ENCODE results near the gene MANBA. TPM values are rescaled to one million over a fixed set of nuclear protein-coding genes. Genes with fewer than 3 reads are reported as not detected.

MANBA gene
- total RNA-seq, 1 donor from 2014 or later: 27.7 TPM

DNA sequence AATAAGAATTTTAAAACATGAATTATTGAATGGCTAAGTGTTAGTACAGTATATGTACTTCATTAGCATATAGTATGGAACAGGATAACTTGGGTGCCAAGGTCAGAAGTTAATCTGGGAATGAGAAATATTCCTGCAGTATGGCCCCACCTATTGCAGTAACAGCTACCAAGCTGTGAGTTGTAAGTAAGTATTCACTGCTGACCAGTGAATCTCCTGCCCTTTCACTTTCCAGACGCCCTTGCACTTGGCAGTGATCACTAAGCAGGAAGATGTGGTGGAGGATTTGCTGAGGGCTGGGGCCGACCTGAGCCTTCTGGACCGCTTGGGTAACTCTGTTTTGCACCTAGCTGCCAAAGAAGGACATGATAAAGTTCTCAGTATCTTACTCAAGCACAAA is 154.5 kb downstream of the MANBA start:
- no peak overlapping the region for H3K9ac ChIP-seq (ENCODE audit: low read depth in 1 of 3, low read length in 3 of 3)
- no peak overlapping the region for H3K27ac ChIP-seq (ENCODE audit: low read depth, low read length)
- H3K27me3 ChIP-seq (ENCODE audit: control insufficient read depth in 3 of 3, insufficient read depth in 3 of 3, low read length in 3 of 3): no peaks in the 10 kb centered on the region
- H3K4me3 ChIP-seq (ENCODE audit: low read length in 3 of 3): no peak overlapping the region
- H3K4me1 ChIP-seq (ENCODE audit: control insufficient read depth in 3 of 3, insufficient read depth in 3 of 3, low read length in 3 of 3): no peaks in the 10 kb centered on the region
- peaks cover 39 to 63% (median 60%) of the 10 kb centered on the region in 3 donors for H3K36me3 ChIP-seq (ENCODE audit: control insufficient read depth in 3 of 3, insufficient read depth in 3 of 3, low read length in 3 of 3)
- no peaks in the 10 kb centered on the region for H3K9me3 ChIP-seq (ENCODE audit: control insufficient read depth in 3 of 3, low read length in 3 of 3)

- no peak overlapping the region for H3K4me3 ChIP-seq (ENCODE audit: low read length in 3 of 3)
- peaks cover 27 to 63% (median 50%) of the 10 kb centered on the region in 3 donors for H3K36me3 ChIP-seq (ENCODE audit: control insufficient read depth in 3 of 3, insufficient read depth in 3 of 3, low read length in 3 of 3)
- H3K4me1 ChIP-seq (ENCODE audit: control insufficient read depth in 3 of 3, insufficient read depth in 3 of 3, low read length in 3 of 3): peaks cover 0 to under 1% (median 0%) of the 10 kb centered on the region in 3 donors
- no peaks in the 10 kb centered on the region for H3K27me3 ChIP-seq (ENCODE audit: control insufficient read depth in 3 of 3, insufficient read depth in 3 of 3, low read length in 3 of 3)
- no peak overlapping the region for H3K27ac ChIP-seq (ENCODE audit: low read depth, low read length)
- H3K9ac ChIP-seq (ENCODE audit: low read depth in 1 of 3, low read length in 3 of 3): no peak overlapping the region
- H3K9me3 ChIP-seq (ENCODE audit: control insufficient read depth in 3 of 3, low read length in 3 of 3): no peaks in the 10 kb centered on the region
Measured at GRCh38 chr4:102604222-102604940, 156.4 kb downstream of the MANBA start.

DNA sequence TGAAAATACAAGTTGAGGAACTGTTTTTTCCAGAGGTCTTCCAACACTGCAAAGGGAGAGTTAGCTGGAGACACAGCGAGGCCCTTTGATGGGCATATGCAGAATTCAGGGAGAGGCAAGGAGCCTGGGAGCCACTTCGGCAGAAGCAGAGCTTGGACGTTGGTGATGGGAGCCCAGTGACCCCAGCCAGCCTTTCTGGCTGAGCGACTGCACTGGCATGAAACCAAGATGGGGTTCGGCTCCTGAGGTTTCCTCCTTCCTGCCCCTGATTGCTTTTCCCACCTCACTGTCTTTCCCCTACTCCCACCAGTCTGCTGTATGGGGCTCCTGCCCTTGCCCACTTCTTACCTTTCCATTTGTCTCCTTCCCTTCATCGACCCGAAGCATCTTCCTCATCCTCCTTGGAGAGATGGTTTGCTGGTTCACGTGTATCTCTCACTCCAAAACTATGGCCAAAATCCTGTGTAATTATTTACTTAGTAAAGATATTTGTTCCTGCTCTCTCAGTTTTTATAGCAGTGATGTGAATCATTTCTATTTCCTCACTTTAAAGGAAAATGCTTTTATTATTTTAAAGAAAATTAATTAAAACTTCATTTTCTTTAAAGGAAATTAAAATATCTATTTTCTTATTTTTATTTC is 159.1 kb downstream of the MANBA start:
- Histone ChIP-seq H3K36me3 (ENCODE audit: control insufficient read depth in 3 of 3, insufficient read depth in 3 of 3, low read length in 3 of 3) (peaks cover 20 to 62% (median 47%) of the 10 kb centered on the region in 3 donors), H3K27me3 (ENCODE audit: control insufficient read depth in 3 of 3, insufficient read depth in 3 of 3, low read length in 3 of 3) (no peaks in the 10 kb centered on the region), H3K4me1 (ENCODE audit: control insufficient read depth in 3 of 3, insufficient read depth in 3 of 3, low read length in 3 of 3) (peaks cover 0 to 4% (median 0%) of the 10 kb centered on the region in 3 donors), H3K27ac (ENCODE audit: low read depth, low read length) (no peak overlapping the region), H3K9me3 (ENCODE audit: control insufficient read depth in 3 of 3, low read length in 3 of 3) (no peaks in the 10 kb centered on the region), H3K4me3 (ENCODE audit: low read length in 3 of 3) (no peak overlapping the region), H3K9ac (ENCODE audit: low read depth in 1 of 3, low read length in 3 of 3) (no peak overlapping the region)

DNA sequence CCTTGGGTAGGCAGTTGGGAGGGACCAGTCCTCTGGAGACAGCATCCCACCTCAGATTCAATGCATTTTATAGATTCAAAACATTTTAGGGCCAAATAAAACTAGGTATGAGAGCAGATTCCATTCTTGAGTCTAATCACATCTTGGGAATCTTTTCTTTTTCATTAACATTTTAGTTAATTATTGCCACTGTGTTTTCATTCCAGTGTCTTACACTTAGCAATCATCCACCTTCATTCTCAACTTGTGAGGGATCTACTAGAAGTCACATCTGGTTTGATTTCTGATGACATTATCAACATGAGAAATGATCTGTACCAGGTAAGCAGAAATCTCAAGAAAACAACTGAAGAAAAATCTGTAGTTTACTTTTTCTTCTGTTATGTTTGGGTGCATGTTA is 160.1 kb downstream of the MANBA start:
- no peak overlapping the region for H3K4me3 ChIP-seq (ENCODE audit: low read length in 3 of 3)
- no peak overlapping the region for H3K9ac ChIP-seq (ENCODE audit: low read depth in 1 of 3, low read length in 3 of 3)
- H3K9me3 ChIP-seq (ENCODE audit: control insufficient read depth in 3 of 3, low read length in 3 of 3): no peaks in the 10 kb centered on the region
- H3K36me3 ChIP-seq (ENCODE audit: control insufficient read depth in 3 of 3, insufficient read depth in 3 of 3, low read length in 3 of 3): peaks cover 23 to 65% (median 49%) of the 10 kb centered on the region in 3 donors
- peaks cover 0 to 4% (median 0%) of the 10 kb centered on the region in 3 donors for H3K4me1 ChIP-seq (ENCODE audit: control insufficient read depth in 3 of 3, insufficient read depth in 3 of 3, low read length in 3 of 3)
- no peaks in the 10 kb centered on the region for H3K27me3 ChIP-seq (ENCODE audit: control insufficient read depth in 3 of 3, insufficient read depth in 3 of 3, low read length in 3 of 3)
- no peak overlapping the region for H3K27ac ChIP-seq (ENCODE audit: low read depth, low read length)

GRCh38 chr4:102599886-102600285 is 160.9 kb downstream of the MANBA start:
- Histone ChIP-seq H3K27me3 (ENCODE audit: control insufficient read depth in 3 of 3, insufficient read depth in 3 of 3, low read length in 3 of 3) (no peaks in the 10 kb centered on the region), H3K36me3 (ENCODE audit: control insufficient read depth in 3 of 3, insufficient read depth in 3 of 3, low read length in 3 of 3) (peaks cover 28 to 71% (median 49%) of the 10 kb centered on the region in 3 donors), H3K4me1 (ENCODE audit: control insufficient read depth in 3 of 3, insufficient read depth in 3 of 3, low read length in 3 of 3) (peaks cover 0 to 4% (median 0%) of the 10 kb centered on the region in 3 donors), H3K9me3 (ENCODE audit: control insufficient read depth in 3 of 3, low read length in 3 of 3) (no peaks in the 10 kb centered on the region), H3K27ac (ENCODE audit: low read depth, low read length) (no peak overlapping the region), H3K9ac (ENCODE audit: low read depth in 1 of 3, low read length in 3 of 3) (no peak overlapping the region), H3K4me3 (ENCODE audit: low read length in 3 of 3) (no peak overlapping the region)

DNA sequence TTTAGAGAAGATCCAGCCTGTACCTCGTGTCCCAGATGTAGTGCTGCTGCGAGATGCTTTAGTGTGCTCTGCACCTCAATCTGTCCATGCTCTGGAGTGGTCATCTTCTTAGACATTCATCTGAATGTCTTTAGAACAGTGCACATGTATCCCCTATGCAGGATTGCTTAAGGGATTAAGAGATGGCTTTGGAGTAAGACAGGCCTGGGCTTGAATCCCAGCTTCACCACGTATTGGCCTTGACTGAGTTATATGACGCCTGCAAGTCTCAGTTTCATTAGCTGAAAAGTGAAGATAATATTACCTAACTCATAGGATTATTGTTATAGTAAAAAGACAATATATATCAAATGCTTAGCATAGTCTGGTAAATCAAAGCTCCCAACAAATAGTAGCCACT is 161.3 kb downstream of the MANBA start:
- H3K9me3 ChIP-seq (ENCODE audit: control insufficient read depth in 3 of 3, low read length in 3 of 3): no peaks in the 10 kb centered on the region
- no peak overlapping the region for H3K4me3 ChIP-seq (ENCODE audit: low read length in 3 of 3)
- H3K27me3 ChIP-seq (ENCODE audit: control insufficient read depth in 3 of 3, insufficient read depth in 3 of 3, low read length in 3 of 3): no peaks in the 10 kb centered on the region
- no peak overlapping the region for H3K27ac ChIP-seq (ENCODE audit: low read depth, low read length)
- H3K36me3 ChIP-seq (ENCODE audit: control insufficient read depth in 3 of 3, insufficient read depth in 3 of 3, low read length in 3 of 3): peaks cover 28 to 73% (median 53%) of the 10 kb centered on the region in 3 donors
- no peak overlapping the region for H3K9ac ChIP-seq (ENCODE audit: low read depth in 1 of 3, low read length in 3 of 3)
- H3K4me1 ChIP-seq (ENCODE audit: control insufficient read depth in 3 of 3, insufficient read depth in 3 of 3, low read length in 3 of 3): peaks cover 0 to 4% (median 0%) of the 10 kb centered on the region in 3 donors

DNA sequence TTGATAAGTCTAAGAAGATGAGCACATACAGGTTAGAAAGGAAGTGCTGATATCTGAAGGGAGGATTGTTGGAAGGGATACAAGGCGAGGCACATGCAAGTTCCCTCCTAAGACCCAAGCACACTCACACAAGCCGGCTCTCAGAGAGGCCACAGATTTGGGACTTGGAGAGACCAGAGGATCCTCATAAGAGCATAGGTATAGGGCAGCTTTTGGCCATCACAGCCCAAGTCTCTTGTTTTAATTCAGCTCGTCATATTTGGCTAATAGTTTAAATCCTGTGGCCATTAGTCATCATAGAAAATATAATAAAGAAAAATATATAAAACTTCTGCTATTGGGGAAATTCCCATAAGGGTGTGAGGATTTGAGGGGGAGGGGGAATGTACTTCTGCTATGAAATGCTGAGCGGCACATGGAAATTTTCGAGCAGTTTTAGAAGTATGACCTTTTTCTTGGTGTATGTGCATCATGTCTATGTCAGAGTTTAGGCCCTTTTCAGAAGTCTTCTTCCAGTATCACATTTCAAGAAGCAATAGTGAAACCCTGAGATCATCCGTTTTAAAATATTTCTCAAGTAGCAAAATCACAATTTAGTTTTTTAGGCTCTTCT is 161.9 kb downstream of the MANBA start:
- H3K27me3 ChIP-seq (ENCODE audit: control insufficient read depth in 3 of 3, insufficient read depth in 3 of 3, low read length in 3 of 3): no peaks in the 10 kb centered on the region
- no peak overlapping the region for H3K9ac ChIP-seq (ENCODE audit: low read depth in 1 of 3, low read length in 3 of 3)
- H3K4me3 ChIP-seq (ENCODE audit: low read length in 3 of 3): no peak overlapping the region
- peaks cover 28 to 70% (median 54%) of the 10 kb centered on the region in 3 donors for H3K36me3 ChIP-seq (ENCODE audit: control insufficient read depth in 3 of 3, insufficient read depth in 3 of 3, low read length in 3 of 3)
- H3K27ac ChIP-seq (ENCODE audit: low read depth, low read length): no peak overlapping the region
- H3K4me1 ChIP-seq (ENCODE audit: control insufficient read depth in 3 of 3, insufficient read depth in 3 of 3, low read length in 3 of 3): peaks cover 0 to 4% (median 0%) of the 10 kb centered on the region in 3 donors
- no peaks in the 10 kb centered on the region for H3K9me3 ChIP-seq (ENCODE audit: control insufficient read depth in 3 of 3, low read length in 3 of 3)

DNA sequence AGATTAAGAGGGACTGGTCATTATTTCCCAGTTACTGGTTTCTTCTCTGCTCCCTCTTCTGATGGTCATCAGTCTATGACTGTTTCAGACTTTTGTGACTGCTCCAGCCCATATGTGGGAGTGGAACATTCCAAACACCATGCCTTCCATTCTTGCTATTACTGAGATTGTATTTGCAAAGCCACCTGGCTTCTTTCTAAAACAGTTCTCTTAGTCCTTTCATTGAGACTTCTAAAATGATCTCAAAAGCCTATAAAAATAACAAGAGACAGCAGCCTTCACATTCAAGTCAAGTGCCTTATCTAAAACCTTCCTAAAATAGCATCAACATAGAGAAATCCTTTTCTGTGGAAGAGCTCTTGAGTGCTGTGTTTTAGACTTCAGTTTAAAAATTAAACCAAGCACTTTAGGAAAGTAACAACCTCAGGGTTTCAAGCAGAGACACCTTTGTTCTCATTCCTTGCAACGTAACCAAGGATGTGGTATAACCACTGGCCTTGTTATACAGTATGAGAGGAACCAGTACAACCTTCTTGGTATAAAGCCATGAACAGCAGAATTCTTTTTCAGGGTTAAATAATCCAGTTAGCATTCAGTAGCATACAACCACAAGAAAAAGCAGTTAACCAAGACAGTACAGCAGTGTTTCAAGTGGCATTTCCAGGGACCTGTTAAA is 162.5 kb downstream of the MANBA start:
- Histone ChIP-seq H3K27me3 (ENCODE audit: control insufficient read depth in 3 of 3, insufficient read depth in 3 of 3, low read length in 3 of 3) (no peaks in the 10 kb centered on the region), H3K9ac (ENCODE audit: low read depth in 1 of 3, low read length in 3 of 3) (no peak overlapping the region), H3K27ac (ENCODE audit: low read depth, low read length) (no peak overlapping the region), H3K4me1 (ENCODE audit: control insufficient read depth in 3 of 3, insufficient read depth in 3 of 3, low read length in 3 of 3) (peaks cover 0 to 4% (median 0%) of the 10 kb centered on the region in 3 donors), H3K9me3 (ENCODE audit: control insufficient read depth in 3 of 3, low read length in 3 of 3) (no peaks in the 10 kb centered on the region), H3K36me3 (ENCODE audit: control insufficient read depth in 3 of 3, insufficient read depth in 3 of 3, low read length in 3 of 3) (peaks cover 28 to 65% (median 54%) of the 10 kb centered on the region in 3 donors), H3K4me3 (ENCODE audit: low read length in 3 of 3) (no peak overlapping the region)

GRCh38 chr4:102596532-102596931 is 164.2 kb downstream of the MANBA start:
- H3K36me3 ChIP-seq (ENCODE audit: control insufficient read depth in 3 of 3, insufficient read depth in 3 of 3, low read length in 3 of 3): peaks cover 26 to 64% (median 51%) of the 10 kb centered on the region in 3 donors
- no peak overlapping the region for H3K4me3 ChIP-seq (ENCODE audit: low read length in 3 of 3)

More at GRCh38 chr4:102596532-102596931, 164.2 kb downstream of the MANBA start:
- H3K9me3 ChIP-seq (ENCODE audit: control insufficient read depth in 3 of 3, low read length in 3 of 3): no peaks in the 10 kb centered on the region
- no peak overlapping the region for H3K27ac ChIP-seq (ENCODE audit: low read depth, low read length)
- no peak overlapping the region for H3K9ac ChIP-seq (ENCODE audit: low read depth in 1 of 3, low read length in 3 of 3)
- peaks cover 0 to 4% (median 0%) of the 10 kb centered on the region in 3 donors for H3K4me1 ChIP-seq (ENCODE audit: control insufficient read depth in 3 of 3, insufficient read depth in 3 of 3, low read length in 3 of 3)
- H3K27me3 ChIP-seq (ENCODE audit: control insufficient read depth in 3 of 3, insufficient read depth in 3 of 3, low read length in 3 of 3): no peaks in the 10 kb centered on the region
